Keratinocyte (primary cell): ENCODE measurements around the gene CRKL.

Experiments
- EZH2 ChIP-seq: IDR thresholded peaks from one replicate; pipeline ENCODE4 v1.6.1; 2012; ENCODE audit warnings: inconsistent platforms, mild to moderate bottlenecking, low read length, moderate library complexity
- TF ChIP-seq, protein P1 (sequence below), 3 experiments: IDR thresholded peaks in 1 of 3; conservative IDR thresholded peaks in 1 of 3; optimal IDR thresholded peaks in 1 of 3; 2 replicates in 2 of 3; 3 replicates in 1 of 3; pipeline versions ENCODE3 to v1.5.1; 2011; ENCODE audit warnings: low read length in 3 of 3, mild to moderate bottlenecking in 3 of 3, moderate library complexity in 2 of 3, control low read depth in 1 of 3, inconsistent platforms in 1 of 3; ENCODE audit not compliant: insufficient read depth in 2 of 3; ENCODE audit errors: extremely low read depth in 1 of 3

DNA sequence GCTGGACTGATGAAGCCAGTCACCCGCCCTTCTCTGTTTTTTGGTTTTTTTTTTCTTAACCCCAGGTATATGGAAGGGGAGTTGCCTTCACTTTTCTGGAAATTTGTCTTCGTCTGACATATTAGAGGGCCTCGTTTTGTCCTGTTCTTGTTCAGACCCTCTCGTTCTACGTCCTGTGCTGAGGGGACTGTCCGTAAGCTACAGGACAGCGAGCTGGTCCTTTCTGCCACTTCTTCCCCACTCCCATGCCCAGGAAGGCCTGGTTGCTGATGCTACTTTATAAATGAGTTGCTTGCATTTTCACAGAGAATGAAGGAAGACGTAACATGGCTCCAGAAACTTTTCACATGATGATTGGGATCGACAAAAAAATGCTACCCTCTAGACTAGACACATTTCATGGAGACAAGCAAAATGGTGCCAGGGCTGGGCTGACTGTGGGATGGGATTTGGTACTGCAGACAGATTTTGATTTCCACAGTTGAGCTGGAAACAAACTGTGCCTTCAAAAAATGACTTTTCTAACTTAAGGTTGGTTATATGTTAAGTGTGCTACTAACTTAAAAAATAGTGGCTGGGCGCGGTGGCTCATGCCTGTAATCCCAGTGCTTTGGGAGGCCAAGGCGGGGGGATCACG lies 27.2 kb upstream of the CRKL start:
- TF ChIP-seq, protein P1, sequence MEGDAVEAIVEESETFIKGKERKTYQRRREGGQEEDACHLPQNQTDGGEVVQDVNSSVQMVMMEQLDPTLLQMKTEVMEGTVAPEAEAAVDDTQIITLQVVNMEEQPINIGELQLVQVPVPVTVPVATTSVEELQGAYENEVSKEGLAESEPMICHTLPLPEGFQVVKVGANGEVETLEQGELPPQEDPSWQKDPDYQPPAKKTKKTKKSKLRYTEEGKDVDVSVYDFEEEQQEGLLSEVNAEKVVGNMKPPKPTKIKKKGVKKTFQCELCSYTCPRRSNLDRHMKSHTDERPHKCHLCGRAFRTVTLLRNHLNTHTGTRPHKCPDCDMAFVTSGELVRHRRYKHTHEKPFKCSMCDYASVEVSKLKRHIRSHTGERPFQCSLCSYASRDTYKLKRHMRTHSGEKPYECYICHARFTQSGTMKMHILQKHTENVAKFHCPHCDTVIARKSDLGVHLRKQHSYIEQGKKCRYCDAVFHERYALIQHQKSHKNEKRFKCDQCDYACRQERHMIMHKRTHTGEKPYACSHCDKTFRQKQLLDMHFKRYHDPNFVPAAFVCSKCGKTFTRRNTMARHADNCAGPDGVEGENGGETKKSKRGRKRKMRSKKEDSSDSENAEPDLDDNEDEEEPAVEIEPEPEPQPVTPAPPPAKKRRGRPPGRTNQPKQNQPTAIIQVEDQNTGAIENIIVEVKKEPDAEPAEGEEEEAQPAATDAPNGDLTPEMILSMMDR (optimal IDR thresholded peaks at IDR 0.05 in 1 of 3, IDR thresholded peaks at IDR 0.05 in 1 of 3, conservative IDR thresholded peaks at IDR 0.05 in 1 of 3; ENCODE audit: extremely low read depth in 1 of 3, insufficient read depth in 2 of 3, low read length in 3 of 3), result no peak
- no peak for TF ChIP-seq EZH2
